ENCODE data around the gene STK38.

The STK38 gene

DNA sequence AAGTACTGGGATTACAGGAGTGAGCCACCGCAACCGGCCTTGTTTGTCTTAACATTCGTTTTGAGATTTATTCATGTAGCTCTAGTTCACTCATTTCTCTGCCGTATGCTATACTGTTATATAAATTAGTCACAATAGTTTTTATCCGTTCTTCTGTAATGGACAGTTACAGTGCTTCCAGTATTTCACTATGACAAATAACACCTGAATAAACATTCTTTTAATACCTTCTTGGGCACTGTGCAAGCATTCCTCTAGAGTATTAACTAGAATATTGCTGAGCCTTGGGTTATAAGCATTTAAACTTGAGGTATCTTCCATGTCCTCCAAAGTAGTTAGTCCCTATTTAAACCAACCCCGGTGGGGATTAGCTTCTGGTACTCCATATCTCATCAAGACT is 45.6 kb downstream of the STK38 start:
- no peak for ATAC-seq (ENCODE audit: low read depth)
- H3K4me3 ChIP-seq (ENCODE audit: severe bottlenecking) = no peak overlapping the region

DNA sequence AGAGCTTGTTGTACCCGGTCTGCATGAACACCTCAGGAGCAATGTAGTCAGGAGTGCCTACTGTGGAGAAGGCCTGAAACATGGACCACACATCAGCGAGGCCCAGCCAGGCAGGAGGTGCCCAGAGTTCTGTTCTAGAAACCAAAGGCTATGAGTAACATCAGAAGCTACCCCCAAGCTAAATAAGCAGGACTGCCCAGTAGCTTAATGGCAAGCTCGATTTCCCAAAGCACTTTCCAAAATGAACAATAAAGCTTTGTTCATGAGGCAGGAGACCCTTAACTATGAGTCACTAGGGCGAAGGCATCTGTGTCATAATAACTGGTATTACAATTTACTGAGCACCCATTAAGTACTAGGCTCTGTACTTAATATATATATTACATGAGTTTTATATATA is 47.4 kb downstream of the STK38 start:
- H3K4me3 ChIP-seq (ENCODE audit: severe bottlenecking) = no peak overlapping the region
- ATAC-seq (ENCODE audit: low read depth) (no peak), DNase-seq (ENCODE audit: low spot score) (no peak)
- TF ChIP-seq, protein P1, sequence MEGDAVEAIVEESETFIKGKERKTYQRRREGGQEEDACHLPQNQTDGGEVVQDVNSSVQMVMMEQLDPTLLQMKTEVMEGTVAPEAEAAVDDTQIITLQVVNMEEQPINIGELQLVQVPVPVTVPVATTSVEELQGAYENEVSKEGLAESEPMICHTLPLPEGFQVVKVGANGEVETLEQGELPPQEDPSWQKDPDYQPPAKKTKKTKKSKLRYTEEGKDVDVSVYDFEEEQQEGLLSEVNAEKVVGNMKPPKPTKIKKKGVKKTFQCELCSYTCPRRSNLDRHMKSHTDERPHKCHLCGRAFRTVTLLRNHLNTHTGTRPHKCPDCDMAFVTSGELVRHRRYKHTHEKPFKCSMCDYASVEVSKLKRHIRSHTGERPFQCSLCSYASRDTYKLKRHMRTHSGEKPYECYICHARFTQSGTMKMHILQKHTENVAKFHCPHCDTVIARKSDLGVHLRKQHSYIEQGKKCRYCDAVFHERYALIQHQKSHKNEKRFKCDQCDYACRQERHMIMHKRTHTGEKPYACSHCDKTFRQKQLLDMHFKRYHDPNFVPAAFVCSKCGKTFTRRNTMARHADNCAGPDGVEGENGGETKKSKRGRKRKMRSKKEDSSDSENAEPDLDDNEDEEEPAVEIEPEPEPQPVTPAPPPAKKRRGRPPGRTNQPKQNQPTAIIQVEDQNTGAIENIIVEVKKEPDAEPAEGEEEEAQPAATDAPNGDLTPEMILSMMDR (IDR thresholded peaks at IDR 0.05; ENCODE audit: poor library complexity, severe bottlenecking) = no peak
- H3K36me3 ChIP-seq (ENCODE audit: low read depth) = peaks cover 44% of the 10 kb centered on the region
- H3K27me3 ChIP-seq (ENCODE audit: insufficient read depth, poor library complexity, severe bottlenecking) = no peaks in the 10 kb centered on the region
- no peaks in the 10 kb centered on the region for H3K4me1 ChIP-seq (ENCODE audit: insufficient read depth, poor library complexity, severe bottlenecking)
- H3K27ac ChIP-seq (ENCODE audit: poor library complexity, severe bottlenecking) = no peak overlapping the region
- H3K9me3 ChIP-seq (ENCODE audit: severe bottlenecking) = no peaks in the 10 kb centered on the region

More for the DNA sequence above, 45.6 kb downstream of the STK38 start:
- no peaks in the 10 kb centered on the region for H3K9me3 ChIP-seq (ENCODE audit: severe bottlenecking)
- DNase-seq (ENCODE audit: low spot score) = no peak
- TF ChIP-seq, protein P1 (IDR thresholded peaks at IDR 0.05; ENCODE audit: poor library complexity, severe bottlenecking) = no peak
- no peaks in the 10 kb centered on the region for H3K27me3 ChIP-seq (ENCODE audit: insufficient read depth, poor library complexity, severe bottlenecking)
- peaks cover 6% of the 10 kb centered on the region for H3K4me1 ChIP-seq (ENCODE audit: insufficient read depth, poor library complexity, severe bottlenecking)
- H3K36me3 ChIP-seq (ENCODE audit: low read depth) = peaks cover 47% of the 10 kb centered on the region
- no peak overlapping the region for H3K27ac ChIP-seq (ENCODE audit: poor library complexity, severe bottlenecking)

DNA sequence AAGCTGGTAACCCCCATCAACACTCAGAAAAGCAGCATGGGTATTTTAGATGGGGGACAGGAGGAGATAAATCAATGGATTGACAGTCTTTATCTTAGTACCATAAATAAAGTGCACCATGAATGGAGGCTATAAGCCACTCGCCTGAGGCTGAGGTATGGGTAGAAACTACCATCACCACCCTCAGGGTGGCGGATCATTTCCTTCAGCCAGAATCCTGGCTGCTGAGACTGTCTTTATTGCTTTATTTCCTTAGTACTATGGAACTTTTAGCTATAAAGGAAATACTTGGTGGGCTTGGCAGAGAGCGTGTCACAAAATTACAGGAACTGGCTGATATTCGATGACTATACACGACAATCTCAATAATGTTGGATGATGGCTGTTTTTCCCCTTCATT is 52.2 kb downstream of the STK38 start:
- no peak for ATAC-seq (ENCODE audit: low read depth)
- no peak overlapping the region for H3K27ac ChIP-seq (ENCODE audit: poor library complexity, severe bottlenecking)
- H3K9me3 ChIP-seq (ENCODE audit: severe bottlenecking) = no peaks in the 10 kb centered on the region
- no peaks in the 10 kb centered on the region for H3K27me3 ChIP-seq (ENCODE audit: insufficient read depth, poor library complexity, severe bottlenecking)
- H3K4me1 ChIP-seq (ENCODE audit: insufficient read depth, poor library complexity, severe bottlenecking) = no peaks in the 10 kb centered on the region
- no peak for DNase-seq (ENCODE audit: low spot score)
- peaks cover 43% of the 10 kb centered on the region for H3K36me3 ChIP-seq (ENCODE audit: low read depth)
- TF ChIP-seq, protein P1 (IDR thresholded peaks at IDR 0.05; ENCODE audit: poor library complexity, severe bottlenecking) = no peak
- H3K4me3 ChIP-seq (ENCODE audit: severe bottlenecking) = no peak overlapping the region

DNA sequence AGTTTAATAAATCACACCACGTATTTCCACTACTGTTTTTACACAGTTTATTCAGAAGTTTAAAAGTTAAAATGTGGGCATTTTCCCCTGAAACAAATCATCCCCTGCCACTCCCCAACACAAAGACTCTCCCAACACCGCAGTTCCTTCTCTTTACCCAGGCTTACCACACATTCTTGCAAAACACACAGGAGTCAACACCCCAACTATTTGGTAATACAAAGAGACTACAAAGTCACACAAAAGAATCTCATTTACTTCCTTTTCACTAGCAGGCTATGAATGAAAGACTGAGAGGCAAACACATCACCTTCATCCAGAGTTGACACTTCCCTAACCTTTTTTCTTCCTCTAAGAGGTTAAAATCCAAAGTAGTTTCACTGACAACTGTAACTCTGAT is 53.4 kb downstream of the STK38 start:
- Histone ChIP-seq H3K4me1 (ENCODE audit: insufficient read depth, poor library complexity, severe bottlenecking) (no peaks in the 10 kb centered on the region), H3K27me3 (ENCODE audit: insufficient read depth, poor library complexity, severe bottlenecking) (no peaks in the 10 kb centered on the region), H3K4me3 (ENCODE audit: severe bottlenecking) (no peak overlapping the region), H3K27ac (ENCODE audit: poor library complexity, severe bottlenecking) (no peak overlapping the region), H3K36me3 (ENCODE audit: low read depth) (peaks cover 47% of the 10 kb centered on the region), H3K9me3 (ENCODE audit: severe bottlenecking) (no peaks in the 10 kb centered on the region)
- DNase-seq (ENCODE audit: low spot score) (no peak), ATAC-seq (ENCODE audit: low read depth) (0 out of 3 replicates have a peak, but pooled peaks have one; percentile 27)
- TF ChIP-seq, protein P1 (IDR thresholded peaks at IDR 0.05; ENCODE audit: poor library complexity, severe bottlenecking) = no peak

DNA sequence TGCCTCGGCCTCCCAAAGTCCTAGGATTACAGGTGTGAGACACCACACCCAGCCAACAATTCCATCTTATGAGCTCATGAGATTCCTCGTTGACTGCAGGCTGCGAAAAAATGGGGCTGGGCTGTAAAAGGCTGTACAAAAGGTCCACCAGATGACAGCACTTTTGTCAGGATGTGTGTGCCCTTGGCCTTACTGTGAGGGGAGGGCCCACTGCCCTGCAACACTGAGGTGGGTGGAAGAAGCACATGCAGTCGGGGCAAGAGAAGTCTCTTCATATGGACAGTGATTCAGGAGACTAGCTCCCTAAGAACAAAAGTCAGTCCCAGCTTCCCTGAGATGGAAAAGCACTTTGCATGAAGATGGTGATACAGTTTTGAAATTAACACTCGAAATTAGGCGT is 54.0 kb downstream of the STK38 start:
- Histone ChIP-seq H3K4me3 (ENCODE audit: severe bottlenecking) (no peak overlapping the region), H3K36me3 (ENCODE audit: low read depth) (peaks cover 48% of the 10 kb centered on the region), H3K4me1 (ENCODE audit: insufficient read depth, poor library complexity, severe bottlenecking) (no peaks in the 10 kb centered on the region), H3K27ac (ENCODE audit: poor library complexity, severe bottlenecking) (no peak overlapping the region), H3K27me3 (ENCODE audit: insufficient read depth, poor library complexity, severe bottlenecking) (no peaks in the 10 kb centered on the region), H3K9me3 (ENCODE audit: severe bottlenecking) (no peaks in the 10 kb centered on the region)
- no peak for DNase-seq (ENCODE audit: low spot score)
- TF ChIP-seq, protein P1 (IDR thresholded peaks at IDR 0.05; ENCODE audit: poor library complexity, severe bottlenecking) = no peak
- ATAC-seq (ENCODE audit: low read depth) = no peak

All from RWPE2 (cell line).